Measurements from ENCODE around the gene MRPL49.
"Not testable (repeated sequence)": the region's sequence is repeated elsewhere in the genome, so short reads cannot be mapped to it uniquely, and the experiment has no call there.

MRPL49 gene

DNA sequence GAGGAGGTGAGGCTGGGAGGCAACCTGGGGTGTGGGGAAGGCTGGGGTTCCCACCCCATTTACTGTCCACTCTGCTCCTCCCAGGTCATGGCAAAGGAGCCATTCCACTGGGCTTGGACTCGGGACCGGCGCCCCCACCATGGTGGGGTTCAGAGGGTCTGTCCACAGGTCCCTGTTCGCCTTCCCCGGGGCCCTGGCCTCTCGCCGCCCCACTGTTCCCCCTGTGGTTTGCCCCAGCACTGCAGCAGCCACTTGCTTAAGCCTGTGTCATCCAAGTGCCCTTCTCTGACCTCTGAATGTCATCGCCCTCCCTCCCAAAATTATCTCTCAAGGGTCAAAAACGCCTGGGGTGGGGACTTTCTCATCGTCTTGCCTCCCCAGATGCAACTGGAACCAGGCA is 50.5 kb downstream of the MRPL49 start:
- no peak for DNase-seq

DNA sequence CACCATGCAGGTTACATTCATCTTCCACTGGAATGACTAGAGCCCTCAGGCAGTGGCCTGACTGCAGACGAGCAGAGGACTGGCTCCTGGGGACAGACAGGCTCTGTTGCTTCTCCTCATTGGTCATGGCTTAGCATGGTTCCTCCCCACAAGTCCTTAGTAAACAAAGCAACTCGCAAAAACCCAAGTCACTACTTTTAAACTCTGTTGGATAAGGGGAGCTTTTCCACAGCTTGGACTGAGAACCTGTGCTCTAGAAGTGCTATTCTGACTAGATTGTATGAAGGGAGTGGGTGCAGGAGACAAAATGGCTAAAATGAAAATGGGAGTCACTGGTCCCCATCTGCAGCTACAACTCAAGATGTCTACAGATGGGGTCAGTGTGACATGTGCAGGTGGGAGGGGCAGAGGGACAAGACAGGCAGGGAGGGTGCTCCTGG is 52.5 kb downstream of the MRPL49 start:
- not testable (repeated sequence) for DNase-seq
